ENCODE measurements around the gene PPP2R3A. TPM values are rescaled to one million over a fixed set of nuclear protein-coding genes. Genes with fewer than 3 reads are reported as not detected.

PPP2R3A gene
- 5.5 and 5.9 TPM in 2 replicates for total RNA-seq

DNA sequence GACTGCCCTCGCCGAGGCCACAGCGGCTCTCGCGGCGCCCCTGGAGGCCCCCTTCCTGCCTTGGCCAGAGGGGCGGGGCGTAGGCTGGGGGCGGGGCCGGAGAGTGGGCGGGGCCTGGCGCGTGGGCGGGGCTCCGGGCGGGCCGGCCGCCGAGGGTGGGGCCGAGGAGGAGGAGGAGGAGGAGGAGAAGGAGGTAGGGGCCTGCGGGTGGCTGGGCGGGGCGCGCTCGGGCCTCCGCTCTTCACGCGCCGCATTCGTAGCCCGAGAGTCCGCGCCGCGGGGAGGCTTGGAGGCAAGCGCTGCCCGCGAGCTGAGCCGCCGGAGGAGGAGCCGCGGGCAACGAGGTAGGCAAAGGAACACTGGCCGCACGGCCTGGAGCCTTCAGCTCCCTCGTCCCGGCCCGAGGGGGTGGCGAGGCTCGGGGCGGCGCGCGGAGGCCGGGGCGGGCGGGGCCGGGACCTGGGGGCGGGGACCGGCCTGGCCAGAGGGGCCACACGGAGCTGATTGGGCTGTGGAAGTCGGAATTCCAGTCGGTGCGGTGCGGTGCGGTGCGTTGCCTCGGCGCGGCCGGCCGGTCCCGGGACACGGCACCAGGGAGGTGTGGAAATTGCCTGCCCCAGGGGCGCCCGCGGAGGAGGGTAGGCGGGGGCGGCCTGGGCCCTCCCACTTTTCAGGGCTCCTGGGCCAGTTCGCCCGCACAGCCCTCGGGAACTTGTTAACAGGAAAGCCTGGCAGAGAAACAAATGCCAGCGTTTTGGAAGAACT lies at the start of gene PPP2R3A:
TSS of gene PPP2R3A (plus strand) at position 223 of the 765 bp plus-strand sequence. CDS start 35,771 bp downstream, outside the sequence.

DNA sequence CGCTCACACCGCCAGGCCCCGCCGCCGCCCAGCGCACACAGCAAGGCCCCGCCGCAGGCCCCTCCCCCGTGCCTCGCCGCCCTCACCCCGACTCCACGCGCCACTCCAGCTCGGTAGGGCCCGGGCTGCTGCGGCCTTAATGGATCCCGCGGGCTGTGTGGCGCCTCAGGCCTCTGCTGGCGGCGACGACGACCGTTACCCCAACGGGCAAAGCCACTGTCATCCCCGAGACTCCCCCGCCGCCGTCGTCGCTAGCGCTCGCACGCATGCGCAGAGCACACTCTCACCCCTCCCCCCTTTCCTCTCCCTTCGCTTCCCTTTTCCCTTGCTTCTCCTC lies 230.5 kb downstream of the PPP2R3A start, which contains the start of gene MSL2:
TSS of gene MSL2 (minus strand) at position 272 of the 337 bp plus-strand sequence. CDS start 1,222 bp downstream, outside the sequence.

Other genes with a start within 250 kb of the PPP2R3A start
- 9.1 and 15.5 TPM in 2 replicates for gene MSL2, start 230.6 kb downstream of the PPP2R3A start, total RNA-seq